Smooth muscle cell (in vitro differentiated cells): ENCODE results near the gene TTYH2. TPM values are rescaled to one million over a fixed set of nuclear protein-coding genes. Genes with fewer than 3 reads are reported as not detected.

Source experiments
- DNase-seq: peaks from one replicate; lab custom pipeline; 2025; ENCODE audit not compliant: unreplicated experiment; lab: John Stamatoyannopoulos, UW
- H2AFZ ChIP-seq: fragments of 200-600 bp; sonication (generic); 2 replicates; pipeline ENCODE4 v1.6.0; 2016; ENCODE audit warnings: antibody characterized with exemption, low read depth, mild to moderate bottlenecking
- H3F3A ChIP-seq: fragments of 200-600 bp; sonication (generic); 2 replicates; pipeline ENCODE4 v1.6.0; 2017; ENCODE audit warnings: antibody characterized with exemption, low read depth
- H3K27ac ChIP-seq: fragments of 200-600 bp; sonication (generic); 2 replicates; pipeline ENCODE4 v1.5.1; 2016; ENCODE audit warnings: low read depth, mild to moderate bottlenecking
- H3K27me3 ChIP-seq: fragments of 200-600 bp; sonication (generic); 2 replicates; pipeline ENCODE4 v1.6.1; 2016; ENCODE audit warnings: low read depth, mild to moderate bottlenecking
- H3K36me3 ChIP-seq: fragments of 200-600 bp; sonication (generic); 2 replicates; pipeline ENCODE4 v1.5.1; 2016; ENCODE audit warnings: low read depth
- H3K4me1 ChIP-seq: fragments of 200-600 bp; sonication (generic); 2 replicates; pipeline ENCODE4 v1.5.1; 2016; ENCODE audit warnings: low read depth
- H3K4me2 ChIP-seq: fragments of 200-600 bp; sonication (generic); 2 replicates; pipeline ENCODE4 v1.6.0; 2016; ENCODE audit warnings: mild to moderate bottlenecking
- H3K4me3 ChIP-seq: fragments of 200-600 bp; sonication (generic); 2 replicates; pipeline ENCODE4 v1.5.1; 2016; ENCODE audit warnings: mild to moderate bottlenecking
- H3K79me2 ChIP-seq: fragments of 200-600 bp; sonication (generic); 2 replicates; pipeline ENCODE4 v1.6.0; 2016; ENCODE audit warnings: low read depth, mild to moderate bottlenecking
- H3K9ac ChIP-seq: fragments of 200-600 bp; sonication (generic); 2 replicates; pipeline ENCODE4 v1.6.0; 2016; ENCODE audit warnings: low read depth
- H3K9me3 ChIP-seq: fragments of 200-600 bp; sonication (generic); replicated peaks from 2 replicates; pipeline ENCODE4 v1.5.1; 2016; ENCODE audit warnings: low read depth
- H4K20me1 ChIP-seq: fragments of 200-600 bp; sonication (generic); 2 replicates; pipeline ENCODE4 v1.6.0; 2016; ENCODE audit warnings: low read depth
- CTCF ChIP-seq: fragments of 200-600 bp; sonication (generic); IDR thresholded peaks from 2 replicates; pipeline ENCODE4 v1.5.1; 2017; ENCODE audit warnings: borderline replicate concordance, mild to moderate bottlenecking, antibody characterized with exemption; ENCODE audit not compliant: insufficient read depth, poor library complexity, severe bottlenecking
- WGBS: methylation state at CpG from one replicate; pipeline ENCODE4 v1.1.7; 2016; ENCODE audit warnings: low lambda C conversion rate; 5-methylcytosine and 5-hydroxymethylcytosine counted together
- polyA plus RNA-seq: library from polyadenylated mRNA; unstranded; fragments of >200 nt; fragmentation: Nextera tagmentation; extraction: Ambion mirVana; gene quantifications from 2 replicates; pipeline ENCODE4 v1.2.1, GENCODE V29; 2016
- total RNA-seq: library from RNA; depleted of rRNA; stranded (reverse); fragments of >200 nt; gene quantifications from 2 replicates; pipeline ENCODE4 v1.2.3, GENCODE V29; 2014

TTYH2 gene
- total and polyA plus RNA-seq, 2 experiments from 2014 or later, result 1.6 to 1.9 TPM

- WGBS, result 65% methylated on average over 2 of the region's 2 CpGs
These were observed 6.8 kb downstream of the TTYH2 start for GRCh38 chr17:74220219-74220618.

GRCh38 chr17:74220946-74221818 lies 7.8 kb downstream of the TTYH2 start:
- Histone ChIP-seq H3K36me3 (no peaks in the 10 kb centered on the region), H3K27me3 (no peaks in the 10 kb centered on the region), H2AFZ (no peak overlapping the region), H3K9ac (no peak overlapping the region), H4K20me1 (no peaks in the 10 kb centered on the region), H3K4me1 (no peaks in the 10 kb centered on the region), H3K9me3 (no peaks in the 10 kb centered on the region), H3K4me3 (no peak overlapping the region), H3K79me2 (no peaks in the 10 kb centered on the region), H3F3A (no peaks in the 10 kb centered on the region), H3K4me2 (no peak overlapping the region), H3K27ac (no peak overlapping the region)
- TF ChIP-seq CTCF, result no peak
- DNase-seq, result no peak
- 94% methylated on average over 16 of the region's 16 CpGs for WGBS

More at GRCh38 chr17:74220219-74220618, 6.8 kb downstream of the TTYH2 start:
- no peak overlapping the region for H3K4me2 ChIP-seq
- H3K36me3 ChIP-seq, result no peaks in the 10 kb centered on the region
- no peak overlapping the region for H3K4me3 ChIP-seq
- DNase-seq, result no peak
- no peak overlapping the region for H3K9ac ChIP-seq
- no peaks in the 10 kb centered on the region for H3K9me3 ChIP-seq
- no peak overlapping the region for H3K27ac ChIP-seq
- H3K4me1 ChIP-seq, result no peaks in the 10 kb centered on the region
- no peak for TF ChIP-seq CTCF
- no peaks in the 10 kb centered on the region for H3K79me2 ChIP-seq
- H4K20me1 ChIP-seq, result no peaks in the 10 kb centered on the region
- no peak overlapping the region for H2AFZ ChIP-seq
- no peaks in the 10 kb centered on the region for H3F3A ChIP-seq
- H3K27me3 ChIP-seq, result no peaks in the 10 kb centered on the region

- H3K9me3 ChIP-seq, result no peaks in the 10 kb centered on the region
These were observed 9.0 kb downstream of the TTYH2 start for GRCh38 chr17:74222399-74222798.

More at GRCh38 chr17:74222399-74222798, 9.0 kb downstream of the TTYH2 start:
- no peak for DNase-seq
- H3K36me3 ChIP-seq, result no peaks in the 10 kb centered on the region
- no peak overlapping the region for H3K4me2 ChIP-seq
- WGBS, result 95% methylated on average over 13 of the region's 13 CpGs
- H3K9ac ChIP-seq, result no peak overlapping the region
- no peak overlapping the region for H2AFZ ChIP-seq
- no peaks in the 10 kb centered on the region for H3K4me1 ChIP-seq
- H3K27me3 ChIP-seq, result no peaks in the 10 kb centered on the region
- H3K79me2 ChIP-seq, result no peaks in the 10 kb centered on the region
- no peak overlapping the region for H3K27ac ChIP-seq
- H3F3A ChIP-seq, result no peaks in the 10 kb centered on the region
- no peaks in the 10 kb centered on the region for H4K20me1 ChIP-seq
- no peak for TF ChIP-seq CTCF
- no peak overlapping the region for H3K4me3 ChIP-seq
